Measurements from ENCODE around the gene MRPL4. TPM values are rescaled to one million over a fixed set of nuclear protein-coding genes. Genes with fewer than 3 reads are reported as not detected.

MRPL4 gene
- total RNA-seq, 1 donor from 2014 or later, result 48.7 TPM

Other genes with a start within 250 kb of the MRPL4 start
- gene COL5A3, start 241.7 kb upstream of the MRPL4 start, total RNA-seq, result 5.9 TPM
- not detected for gene RDH8, start 238.7 kb upstream of the MRPL4 start, total RNA-seq
- gene SHFL, start 165.9 kb upstream of the MRPL4 start, total RNA-seq, result 71.4 TPM
- 1.2 TPM for gene ANGPTL6, start 149.5 kb upstream of the MRPL4 start, total RNA-seq
- gene PPAN, start 145.9 kb upstream of the MRPL4 start, total RNA-seq, result 35.0 TPM
- 17.8 TPM for gene P2RY11, start 140.5 kb upstream of the MRPL4 start, total RNA-seq
- 227 TPM for gene EIF3G, start 132.3 kb upstream of the MRPL4 start, total RNA-seq
- 44.1 TPM for gene DNMT1, start 57.3 kb upstream of the MRPL4 start, total RNA-seq
- gene S1PR2, start 20.9 kb upstream of the MRPL4 start, total RNA-seq, result 9.5 TPM
- 8.5 TPM for gene ICAM1, start 18.9 kb downstream of the MRPL4 start, total RNA-seq
- 0.72 TPM for gene ICAM4, start 34.7 kb downstream of the MRPL4 start, total RNA-seq
- gene ICAM5, start 37.7 kb downstream of the MRPL4 start, total RNA-seq, result 0.49 TPM
- gene ZGLP1, start 57.6 kb downstream of the MRPL4 start, total RNA-seq, result 7.3 TPM
- gene FDX2, start 63.8 kb downstream of the MRPL4 start, total RNA-seq, result 21.8 TPM
- gene RAVER1, start 81.3 kb downstream of the MRPL4 start, total RNA-seq, result 44.6 TPM
- 14.7 TPM for gene ICAM3, start 87.4 kb downstream of the MRPL4 start, total RNA-seq
- 142 TPM for gene TYK2, start 128.4 kb downstream of the MRPL4 start, total RNA-seq
- gene CDC37, start 151.3 kb downstream of the MRPL4 start, total RNA-seq, result 138 TPM
- gene PDE4A, start 168.3 kb downstream of the MRPL4 start, total RNA-seq, result 15.6 TPM